DMS153 treated with DMSO at 0.1 percent for 48 hours (cell line): ENCODE data around the gene SNPH.

Experiments
- DNase-seq: peaks from one replicate; lab custom pipeline; 2025; ENCODE audit not compliant: unreplicated experiment; lab: John Stamatoyannopoulos, UW

Gene SNPH

DNA sequence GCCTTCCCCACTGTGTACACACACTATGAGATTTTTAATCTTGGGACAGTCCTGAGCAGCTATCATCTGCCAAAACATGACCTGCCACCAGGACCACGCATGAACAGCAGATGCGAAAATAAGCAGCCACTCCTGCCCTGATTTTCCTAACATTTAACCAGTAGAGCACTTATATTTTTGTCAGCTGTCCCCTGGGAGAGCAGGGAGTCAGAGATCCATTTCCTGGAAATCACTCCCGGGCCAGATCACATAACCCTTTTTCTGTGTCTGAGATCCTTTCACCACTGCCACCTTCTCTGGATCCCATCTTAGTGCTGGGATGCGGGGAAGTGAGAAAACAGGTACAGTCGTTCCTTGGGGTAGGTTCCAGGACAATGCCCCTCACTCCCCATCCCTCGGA is 57.2 kb downstream of the SNPH start:
- no peak for DNase-seq

DNA sequence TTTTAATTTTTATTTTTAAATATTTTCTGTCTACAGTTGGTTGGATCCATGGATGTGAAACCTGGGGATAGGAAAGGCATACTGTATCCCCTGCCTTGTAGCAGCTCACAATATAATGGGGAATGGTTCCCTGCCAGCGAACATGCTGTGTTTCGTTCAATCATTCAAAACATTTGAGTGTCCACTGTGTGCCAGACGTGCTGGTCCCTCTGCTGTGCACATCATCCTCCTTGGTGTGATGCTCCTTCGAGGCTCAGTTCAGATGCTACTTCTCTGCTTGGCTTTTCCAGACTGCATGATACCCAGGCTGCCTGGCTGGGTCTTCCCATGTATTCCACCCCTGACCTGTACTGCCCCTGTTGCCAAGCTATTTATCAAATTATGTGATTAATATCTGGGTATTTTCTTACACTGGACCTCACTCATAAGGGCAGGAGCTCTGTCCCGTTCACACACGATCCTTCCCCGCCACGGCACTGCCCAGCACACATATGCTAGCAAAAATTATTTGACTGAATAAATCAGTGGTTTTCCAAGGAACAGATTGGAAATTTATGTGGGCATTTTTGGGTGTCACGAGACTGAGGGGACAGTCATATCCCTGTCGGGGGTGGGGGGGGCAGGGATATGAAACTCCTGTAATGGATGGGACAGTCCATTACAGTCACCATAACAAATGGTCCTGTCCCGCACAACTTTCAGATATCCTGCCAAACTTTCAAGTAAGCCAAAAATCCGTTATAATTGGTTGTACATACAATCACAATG is 57.9 kb downstream of the SNPH start:
- no peak for DNase-seq

DNA sequence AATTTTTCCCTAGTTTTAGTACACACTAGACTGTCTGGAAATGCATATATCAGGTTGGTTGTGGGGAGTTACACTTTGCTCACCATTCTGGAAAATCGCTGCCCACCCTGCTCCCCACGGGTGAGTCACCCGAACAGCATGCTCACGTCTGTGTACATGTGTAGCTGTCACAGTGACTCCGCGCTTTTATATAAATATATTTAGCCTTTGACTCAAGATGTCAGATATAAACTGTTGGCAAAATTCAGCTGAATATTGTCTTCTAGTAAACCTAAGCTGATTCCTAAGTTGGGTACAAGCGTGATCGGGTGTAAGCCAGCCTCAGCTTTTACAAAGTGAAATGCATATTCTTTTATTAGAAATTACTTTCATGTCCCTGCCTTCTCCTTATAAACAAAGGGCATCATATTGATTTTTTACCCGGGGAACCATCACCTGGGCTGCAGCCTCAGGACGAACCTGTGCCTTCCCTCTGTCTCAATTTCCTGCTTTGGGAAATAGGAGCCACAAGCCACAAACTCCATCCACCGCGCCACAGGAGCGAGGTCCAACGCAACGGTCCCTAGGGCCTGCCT is 58.6 kb downstream of the SNPH start:
- no peak for DNase-seq

DNA sequence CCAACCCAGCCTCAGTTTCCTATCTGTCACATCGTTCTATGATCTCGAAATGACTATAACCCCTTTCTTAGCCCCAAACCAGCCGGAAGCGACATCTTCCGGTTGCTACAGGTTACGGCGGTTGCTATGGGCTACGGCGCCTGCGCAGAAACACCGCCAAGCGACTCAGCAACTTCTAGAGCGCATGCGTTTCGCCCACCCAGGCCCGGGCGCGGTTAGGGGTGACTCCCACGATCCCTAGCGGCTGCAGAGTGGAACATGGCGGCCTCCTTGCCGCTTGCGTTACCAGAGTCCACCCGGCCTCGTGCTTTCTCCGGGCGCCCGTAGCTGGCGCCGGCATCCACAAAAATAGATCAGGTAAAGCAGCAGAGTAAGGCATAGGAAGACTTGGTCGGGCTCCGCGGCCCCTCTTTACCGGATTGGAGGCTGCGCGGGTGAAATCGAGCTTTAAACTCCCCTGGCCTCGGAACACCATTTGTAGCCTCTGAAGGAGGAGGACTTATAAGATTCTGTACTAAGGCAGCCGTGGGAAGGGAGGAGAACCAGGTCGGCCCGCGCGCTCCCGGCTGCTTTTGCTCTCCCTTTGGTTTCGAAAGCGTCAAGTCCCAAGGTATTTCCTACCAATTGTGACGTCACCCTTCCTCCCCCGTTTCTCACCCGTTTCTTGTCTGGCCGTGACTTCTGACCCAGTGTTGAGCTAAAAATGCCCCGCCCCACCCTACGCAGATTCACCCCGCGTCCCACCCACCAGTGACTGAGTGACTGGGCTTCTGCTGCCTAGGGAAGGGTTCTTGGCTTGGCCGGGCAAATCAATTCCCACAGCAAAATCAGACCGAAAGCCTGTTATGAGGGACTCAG is 59.3 kb downstream of the SNPH start:
- DNase-seq = peak; percentile 80

DNA sequence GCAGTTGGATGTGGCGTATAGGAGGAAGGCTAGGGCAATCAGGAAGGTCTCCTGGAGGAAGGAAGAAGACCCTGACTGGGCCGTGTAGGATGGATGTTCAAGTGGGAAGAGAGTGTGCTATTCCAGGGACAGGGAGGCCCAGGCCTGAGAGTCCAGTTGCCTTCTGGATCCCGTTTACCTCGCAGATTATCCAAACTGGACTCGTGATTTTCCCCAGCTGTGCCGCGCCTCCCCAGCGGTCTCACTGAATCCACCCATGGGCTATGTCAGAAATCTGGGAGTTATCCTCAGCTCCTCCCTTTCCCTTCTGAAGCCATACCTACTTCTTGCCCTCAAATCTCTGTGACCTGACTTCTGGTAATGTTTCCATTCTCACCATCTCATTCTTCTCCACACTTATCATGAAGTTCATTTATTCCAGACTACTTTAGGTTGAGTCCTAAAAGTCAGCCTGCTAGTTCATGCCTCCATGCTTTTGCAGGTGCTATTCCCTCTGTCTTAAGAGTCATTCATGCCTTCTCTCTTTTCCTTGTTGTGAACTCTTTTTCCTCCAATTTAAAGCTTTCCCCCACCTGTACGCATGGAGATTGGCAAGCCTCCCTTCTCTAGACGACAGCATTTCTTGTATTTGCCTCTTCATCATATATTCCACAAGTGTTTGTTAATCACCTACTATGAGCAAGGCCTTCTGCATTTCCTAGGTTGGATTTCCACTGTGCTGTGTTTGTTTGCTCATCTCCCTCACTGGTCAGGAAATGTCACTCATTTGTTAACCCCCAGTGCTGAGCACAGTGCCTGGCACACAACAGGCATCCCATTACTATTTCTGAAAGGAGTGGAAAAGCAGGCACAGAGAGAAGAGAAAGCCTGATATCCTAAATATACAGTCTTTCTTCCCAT is 60.2 kb downstream of the SNPH start:
- no peak for DNase-seq

DNA sequence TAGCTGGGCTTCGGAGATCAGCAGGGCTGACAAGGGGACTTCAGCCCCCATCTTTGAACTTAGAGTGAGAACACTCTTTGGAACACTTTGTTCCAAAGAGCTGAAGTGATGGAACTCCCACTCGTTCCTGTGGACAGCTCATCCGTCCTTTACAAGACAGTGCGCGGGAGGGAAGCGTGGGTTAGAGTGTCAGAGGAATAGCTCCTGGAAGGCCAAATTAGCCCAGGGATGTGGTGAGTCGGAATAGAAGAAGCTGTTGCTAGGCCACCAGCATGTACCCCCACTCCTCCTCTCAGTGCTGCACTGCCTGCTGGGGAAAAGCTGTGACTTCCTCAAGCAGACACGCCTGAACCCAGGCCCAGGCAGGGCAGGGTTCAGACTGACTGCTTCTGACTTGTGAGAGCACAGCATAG is 61.2 kb downstream of the SNPH start:
- DNase-seq = no peak

DNA sequence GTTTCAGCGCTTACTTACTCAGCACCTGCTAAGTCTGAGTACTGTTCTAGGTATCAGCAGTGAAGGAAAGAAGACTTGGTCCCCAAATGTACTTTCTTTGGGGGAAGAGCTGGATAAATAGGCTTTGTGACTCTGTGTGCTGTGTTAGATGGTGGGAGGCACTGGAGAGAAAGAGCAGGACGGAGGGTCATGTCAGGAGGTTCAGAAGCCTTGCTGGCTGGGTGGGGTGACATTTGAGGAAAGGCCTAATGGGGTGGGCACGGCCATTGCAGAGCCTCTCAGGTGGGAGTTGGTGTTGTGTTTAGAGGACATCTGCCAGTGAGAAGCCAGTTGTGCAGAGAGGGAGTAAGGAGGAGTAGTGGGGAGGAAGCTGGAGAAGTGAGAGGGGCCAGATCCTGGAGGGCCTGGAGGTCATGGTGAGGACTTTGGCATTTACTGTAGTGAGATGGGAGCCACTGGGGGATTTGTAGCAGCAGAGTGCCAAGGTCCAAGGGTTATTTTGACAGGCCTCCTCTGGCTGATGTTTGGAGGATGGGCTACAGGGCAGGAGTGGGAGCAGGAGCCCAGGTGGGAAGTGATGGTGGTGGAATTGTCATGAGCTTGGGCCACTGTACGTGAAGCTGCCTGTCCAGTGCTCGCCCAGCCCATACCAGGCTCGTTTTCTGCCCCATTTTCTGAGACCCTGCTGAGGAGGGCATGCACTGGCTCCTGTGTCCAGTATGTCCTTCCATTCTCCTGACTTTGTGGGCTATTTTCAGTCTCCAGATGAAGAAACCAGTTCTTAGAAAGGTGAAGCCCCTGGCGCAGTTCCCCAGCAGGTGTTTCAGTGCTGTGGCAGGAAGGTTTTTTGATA is 62.0 kb downstream of the SNPH start:
- DNase-seq = no peak

DNA sequence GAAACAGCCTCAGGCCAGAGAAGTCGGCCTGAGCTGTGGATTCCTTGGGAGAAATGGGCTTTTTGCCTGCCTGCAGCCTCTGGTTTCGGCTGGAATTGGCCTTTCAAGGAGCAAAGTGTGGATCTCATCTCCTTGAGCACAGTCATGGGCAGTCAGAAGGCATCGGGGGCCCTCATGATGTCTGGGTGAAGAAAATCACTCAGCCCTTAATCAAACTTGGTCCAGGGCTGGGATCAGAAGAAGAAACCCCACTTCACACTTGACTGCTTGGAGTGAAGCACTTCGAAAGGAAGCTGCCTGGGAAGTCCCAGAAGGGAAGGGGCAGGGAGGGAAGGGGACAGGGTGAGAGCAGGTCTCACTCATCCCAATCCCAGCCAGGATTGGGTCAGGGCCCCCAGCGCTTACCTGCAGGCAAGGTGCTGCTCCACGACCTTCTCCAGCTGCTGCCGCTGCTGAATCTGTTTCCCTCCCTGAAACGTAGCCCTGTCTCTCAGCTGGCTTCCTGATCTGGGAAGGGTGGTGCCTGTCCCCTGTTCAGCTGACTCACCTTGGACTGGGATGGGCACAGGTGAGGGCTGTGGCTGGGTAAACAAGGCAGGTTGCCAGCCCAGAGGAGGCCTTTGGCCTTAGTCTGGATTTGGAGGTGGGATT is 62.7 kb downstream of the SNPH start, which contains the start of gene SDCBP2:
SDCBP2 (minus strand) TSS at position 460 of the 651 bp plus-strand sequence. CDS start 8,723 bp downstream, outside the sequence.
- DNase-seq = no peak

DNA sequence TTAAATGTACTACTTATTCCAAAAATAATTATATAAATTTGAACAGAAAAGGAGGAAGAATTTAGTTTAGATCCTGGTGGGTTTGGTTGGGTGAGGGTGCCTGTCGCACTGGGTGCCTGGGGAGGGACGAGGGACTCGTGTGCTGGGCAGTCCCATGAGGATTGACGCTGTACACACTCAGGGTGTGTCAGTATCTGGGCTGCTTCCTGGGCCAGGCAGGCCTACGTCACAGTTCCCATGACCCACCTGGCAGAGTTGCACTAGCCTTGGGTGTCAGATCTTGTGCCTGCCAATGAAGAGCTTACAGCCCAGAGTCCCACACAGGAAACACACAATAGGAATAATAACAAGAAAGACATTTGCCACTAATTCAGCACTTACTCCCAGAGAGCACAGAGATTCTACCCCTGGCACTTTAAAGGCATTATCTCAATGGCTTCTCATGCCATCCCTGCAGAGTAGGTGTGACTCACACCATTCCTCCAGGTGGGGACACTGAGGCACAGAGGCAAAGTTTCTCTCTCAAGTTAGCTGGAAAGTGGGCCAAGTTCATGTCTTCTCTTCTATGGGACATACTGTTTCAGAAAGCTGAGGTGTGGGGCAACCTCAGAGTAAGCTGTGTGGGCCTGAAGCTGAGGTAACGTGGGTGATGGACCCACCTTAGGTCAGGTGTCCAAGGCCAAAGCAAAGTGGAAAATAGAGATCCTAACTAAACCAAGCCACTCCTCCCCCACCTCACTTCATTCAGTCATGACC is 64.2 kb downstream of the SNPH start:
- DNase-seq = no peak

DNA sequence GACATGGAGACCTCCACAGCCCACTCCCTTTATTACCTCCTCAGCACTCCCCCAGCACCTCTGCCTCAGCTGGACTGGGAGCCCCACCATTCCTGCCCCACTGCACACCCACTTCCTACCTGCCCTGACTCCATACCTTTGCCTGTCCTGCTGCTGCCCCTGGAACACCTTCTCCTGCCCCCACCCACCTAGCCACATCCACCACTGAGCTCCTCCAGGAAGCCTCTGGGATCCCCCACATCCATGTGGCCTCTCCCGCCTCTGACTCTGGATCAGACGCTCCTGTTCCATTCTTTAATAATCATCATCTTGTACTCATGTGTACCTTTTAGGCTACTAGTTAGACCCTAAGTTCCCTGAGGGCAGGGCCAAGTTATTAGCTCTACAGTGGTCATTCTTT is 65.0 kb downstream of the SNPH start:
- no peak for DNase-seq

DNA sequence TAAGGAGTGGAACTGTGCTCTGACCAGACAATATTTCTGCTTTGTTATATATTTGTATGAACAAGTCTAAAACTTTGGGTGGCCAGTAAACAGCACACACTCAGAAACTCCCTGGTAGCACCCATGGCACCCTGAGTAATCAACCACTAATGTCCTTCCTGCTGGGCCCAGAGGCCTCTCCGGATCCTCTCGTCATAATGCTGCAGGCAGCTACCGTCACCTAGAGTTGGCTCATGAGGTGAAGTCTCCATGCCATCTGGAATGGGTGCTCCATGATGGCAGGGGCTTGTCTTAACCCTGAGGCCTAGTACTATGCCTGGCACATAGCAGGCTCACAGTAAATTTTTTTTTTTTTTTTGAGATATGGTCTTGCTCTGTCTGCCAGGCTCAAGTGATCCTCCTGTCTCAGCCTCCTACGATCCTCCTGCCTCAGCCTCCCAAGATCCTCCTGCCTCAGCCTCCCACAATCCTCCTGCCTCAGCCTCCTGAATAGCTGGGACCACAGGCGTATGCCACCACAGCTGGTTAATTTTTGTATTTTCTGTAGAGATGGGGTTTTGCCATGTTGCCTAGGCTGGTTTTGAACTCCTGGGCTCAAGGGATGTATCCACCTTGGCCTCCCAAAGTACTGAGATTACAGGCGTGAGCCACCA is 65.8 kb downstream of the SNPH start:
- no peak for DNase-seq

DNA sequence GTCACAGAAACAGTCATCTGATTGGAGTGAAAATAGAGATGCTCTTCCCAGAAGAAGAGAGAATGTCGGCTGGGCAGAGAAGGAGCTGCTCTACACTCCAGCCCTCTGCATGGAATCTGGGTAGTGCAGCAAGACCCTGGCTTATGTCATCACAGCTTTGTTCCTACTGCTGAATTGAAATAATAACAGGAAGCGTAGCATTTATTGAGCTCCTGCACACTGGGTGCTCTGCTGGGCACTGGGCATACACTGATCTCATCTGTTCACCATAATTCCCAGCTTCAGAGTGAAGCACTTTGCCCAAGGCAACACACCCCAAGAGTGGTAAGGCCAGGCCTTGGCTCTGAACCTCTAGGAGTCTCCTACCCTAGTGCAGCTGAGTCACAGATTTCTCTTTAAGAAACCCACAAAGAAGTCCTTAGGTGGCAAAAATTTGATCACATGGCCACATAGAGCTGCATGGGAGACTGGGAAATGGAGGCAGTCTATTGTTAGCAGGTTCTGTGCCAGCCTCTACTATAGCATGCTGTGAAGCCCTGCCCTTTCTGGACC is 66.7 kb downstream of the SNPH start:
- no peak for DNase-seq

DNA sequence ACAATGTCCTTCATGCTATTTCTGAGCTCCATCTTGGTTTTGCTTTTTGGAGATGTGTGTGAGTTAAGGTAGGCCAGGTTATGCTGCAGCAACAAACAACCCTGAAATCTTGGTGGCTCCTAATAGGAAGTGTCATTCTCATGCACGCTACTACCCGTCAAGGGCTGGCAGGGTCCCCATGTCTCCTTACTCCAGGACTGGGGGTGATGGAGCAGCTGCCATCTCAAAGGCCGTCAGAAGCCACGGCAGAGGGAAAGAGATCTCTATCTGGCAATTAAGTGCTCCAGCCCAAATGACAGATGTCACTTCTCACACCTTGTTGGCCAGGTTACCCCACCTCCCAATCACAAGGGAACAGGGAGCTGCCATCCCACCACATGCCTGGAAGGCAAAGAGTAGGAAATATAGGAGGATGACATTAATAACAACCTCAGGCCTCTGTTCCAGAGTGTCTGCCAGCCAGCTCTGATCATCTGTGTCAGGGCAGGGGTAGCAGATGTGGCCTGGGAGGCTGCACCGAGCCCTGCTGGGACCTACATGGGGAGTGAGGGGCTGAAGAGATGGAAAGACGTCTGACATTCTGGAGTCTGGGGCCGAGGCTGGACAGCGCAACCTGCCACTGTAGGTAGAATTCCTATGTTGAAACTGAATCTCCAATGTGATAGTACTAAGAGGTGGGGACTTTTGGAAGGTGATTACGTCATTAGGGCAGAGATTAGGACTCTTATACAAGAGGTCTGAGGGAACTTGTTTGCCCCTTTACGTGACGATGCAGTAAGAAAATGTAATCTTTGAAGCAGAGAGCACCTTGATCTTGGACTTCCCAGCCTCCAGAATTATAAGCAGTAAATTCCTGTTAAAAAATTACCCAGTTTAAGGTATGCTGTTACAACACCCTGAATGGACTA is 67.6 kb downstream of the SNPH start:
- no peak for DNase-seq

DNA sequence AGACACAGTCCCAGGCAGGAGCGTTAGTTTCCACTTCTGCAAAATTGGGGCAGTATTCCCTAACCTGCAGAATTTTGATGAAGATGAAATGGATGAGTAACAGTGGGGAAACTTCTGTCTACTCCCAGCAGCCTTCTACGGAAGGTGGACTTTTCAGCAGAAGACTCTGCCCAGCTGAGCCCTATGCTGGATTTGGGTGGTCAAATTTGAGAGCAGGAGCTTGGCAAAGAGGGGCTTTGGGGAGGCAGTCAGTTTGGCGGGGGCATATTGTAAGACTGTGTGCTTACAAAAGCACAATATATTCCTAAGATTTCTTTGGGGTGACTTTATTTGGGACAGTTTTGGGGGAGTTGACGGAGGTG is 68.3 kb downstream of the SNPH start:
- DNase-seq = no peak

DNA sequence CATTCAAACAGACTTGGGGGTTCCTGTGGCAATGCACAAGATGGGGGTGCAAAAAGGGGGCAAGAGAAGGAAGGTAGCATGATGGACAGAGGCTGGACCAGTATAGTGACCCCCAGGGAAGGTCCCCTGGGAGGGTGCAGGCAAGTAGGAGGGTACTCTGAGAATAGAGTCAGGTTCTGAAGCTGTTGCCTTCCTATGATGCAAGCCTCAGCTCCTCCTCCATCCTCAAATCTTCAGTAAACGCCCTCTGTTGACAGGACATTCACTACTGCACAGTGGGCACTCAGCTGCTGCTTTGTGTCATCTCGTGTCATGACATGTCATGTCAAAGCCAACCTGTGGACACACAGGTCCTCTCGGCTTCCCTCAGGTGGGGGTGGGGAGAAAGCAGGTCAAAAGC is 68.7 kb downstream of the SNPH start:
- no peak for DNase-seq

DNA sequence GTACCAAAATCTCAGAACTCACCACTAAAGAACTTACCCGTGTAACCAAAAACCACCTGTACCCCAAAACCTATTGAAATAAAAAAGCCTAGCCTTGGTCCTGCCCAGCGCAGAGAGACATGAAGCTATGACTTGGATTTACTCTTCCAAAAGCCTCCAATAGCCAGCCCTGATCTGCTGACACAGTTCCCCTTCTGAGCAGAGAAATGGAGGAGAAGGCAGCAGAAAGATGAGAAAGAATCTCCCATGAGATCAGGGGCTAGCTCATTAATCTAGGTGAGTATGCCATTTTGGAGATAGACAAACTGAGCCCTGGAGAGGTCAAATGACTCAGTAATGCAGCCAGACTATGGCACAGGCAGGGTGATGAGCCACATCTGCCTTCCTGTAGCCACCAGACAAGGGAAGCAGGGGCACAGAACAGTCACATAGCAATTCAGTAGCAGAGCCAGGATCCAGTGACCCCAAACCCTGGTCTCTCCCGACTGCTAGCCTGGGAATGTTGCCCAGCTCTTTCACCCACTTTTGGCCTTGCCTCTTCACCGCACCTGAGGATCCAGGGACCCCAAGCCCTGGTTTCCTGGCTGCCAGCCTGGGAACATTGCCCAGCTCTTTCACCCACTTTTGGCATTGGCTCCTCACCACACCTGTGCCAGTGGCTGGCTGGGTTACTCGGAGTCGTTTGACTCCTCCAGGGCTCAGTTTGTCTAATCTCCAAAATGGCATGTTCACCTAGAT is 70.0 kb downstream of the SNPH start:
- DNase-seq = no peak
